GM04504 (cell line): ENCODE data around the gene MUC4.
"Not testable (repeated sequence)": the region's sequence is repeated elsewhere in the genome, so short reads cannot be mapped to it uniquely, and the experiment has no call there.

ENCODE experiments used
- DNase-seq: peaks from one replicate; pipeline ENCODE4 v3.0.0-alpha.2; 2012; ENCODE audit warnings: low read depth

Gene MUC4

DNA sequence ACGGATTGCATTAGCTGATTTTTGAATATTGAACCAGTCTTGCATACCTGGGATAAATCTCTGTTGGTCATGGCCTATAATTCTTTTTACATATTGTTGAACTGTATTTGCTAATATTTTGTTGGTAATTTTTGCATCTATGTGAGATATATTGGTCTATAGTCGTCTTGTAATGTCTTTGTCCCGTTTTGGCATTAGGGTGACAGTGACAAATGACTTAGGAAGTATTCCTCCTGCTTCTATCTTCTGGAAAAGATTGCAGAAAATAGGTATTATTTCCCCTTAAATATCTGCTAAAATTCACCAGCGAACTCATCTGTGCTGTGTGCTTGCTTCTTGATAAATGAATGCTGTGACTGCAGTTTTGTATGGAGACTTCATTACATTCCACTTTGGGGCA, 67.3 kb downstream of the MUC4 start:
- DNase-seq: no peak

DNA sequence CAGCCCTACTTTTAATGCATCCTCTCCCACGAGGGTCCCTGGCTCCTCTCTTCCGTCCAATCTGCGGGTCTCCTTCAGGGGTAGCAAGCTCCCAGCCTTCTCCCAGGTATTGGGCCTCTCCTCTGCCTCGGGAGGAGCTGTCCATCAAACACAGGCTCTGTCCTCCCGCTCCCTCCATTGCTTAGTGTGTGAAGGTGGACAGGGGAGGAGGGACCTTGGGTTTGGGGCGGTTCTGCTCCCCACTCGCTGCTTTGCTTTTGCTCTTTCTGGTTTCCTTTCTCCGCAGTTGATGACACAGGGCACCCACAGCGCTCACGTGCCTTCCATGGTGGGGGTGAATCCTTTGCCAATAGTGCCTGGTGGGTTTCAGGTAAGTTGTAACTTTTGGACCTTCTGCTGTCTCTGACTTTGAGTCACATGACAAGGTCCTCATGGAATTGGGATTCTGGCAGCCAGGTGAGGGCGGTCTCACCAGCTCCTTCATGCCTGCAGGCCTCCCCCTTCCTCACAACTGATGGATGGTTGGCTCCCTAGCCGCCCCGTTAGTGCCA, 72.1 kb downstream of the MUC4 start:
- DNase-seq: no peak

DNA sequence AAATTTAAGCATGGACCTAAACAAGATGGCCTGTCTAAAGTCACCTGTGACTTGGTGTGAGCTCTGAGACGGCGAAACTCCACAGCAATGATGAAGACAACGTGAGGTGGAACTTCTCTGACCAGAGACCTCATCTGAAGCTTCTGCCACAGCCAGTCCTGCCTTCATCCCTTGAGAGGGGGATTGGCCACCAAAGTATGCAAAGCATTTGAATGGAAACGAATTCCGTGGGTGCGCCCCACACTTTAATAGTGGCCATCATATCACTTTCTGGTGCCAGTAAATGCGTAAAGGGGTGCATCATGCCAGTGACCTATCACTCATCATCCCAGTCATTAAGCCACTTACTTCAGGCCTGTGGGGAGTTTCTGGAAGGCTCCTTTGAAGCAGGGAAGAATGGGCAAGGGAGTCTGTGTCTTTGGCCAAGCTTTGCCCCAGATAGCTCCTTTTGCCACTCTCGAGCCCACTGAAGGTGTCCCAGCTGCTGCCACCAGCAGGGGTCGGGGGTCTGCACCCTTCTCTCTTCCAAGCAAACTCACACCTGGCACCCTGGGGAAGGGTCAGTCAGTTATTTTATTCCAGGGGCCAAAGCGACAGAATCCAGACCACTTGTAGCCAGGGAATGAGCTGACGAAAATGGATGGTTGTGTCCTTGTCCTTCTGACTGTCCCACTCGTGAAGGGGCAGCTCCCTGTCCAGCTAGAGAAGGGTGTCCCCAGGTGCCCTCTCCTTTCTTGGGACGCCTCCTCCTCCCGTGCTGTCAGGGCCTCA, 73.3 kb downstream of the MUC4 start:
- DNase-seq: no peak

DNA sequence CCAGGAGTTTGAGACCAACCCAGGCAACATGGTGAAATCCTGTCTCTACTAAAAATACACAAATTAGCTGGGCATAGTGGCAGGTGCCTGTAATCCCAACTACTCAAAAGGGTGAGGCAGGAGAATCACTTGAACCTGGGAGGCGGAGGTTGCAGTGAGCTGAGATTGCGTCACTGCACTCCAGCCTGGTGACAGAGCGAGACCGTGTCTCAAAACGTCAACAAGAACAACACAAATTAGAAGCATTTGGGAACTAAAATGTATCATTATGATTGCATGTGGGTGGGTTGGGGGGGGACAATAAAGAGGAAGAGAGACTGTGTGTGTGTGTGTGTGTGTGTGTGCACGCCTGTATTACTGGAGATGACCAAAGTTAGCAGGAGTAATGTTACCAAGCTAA, 73.9 kb downstream of the MUC4 start:
- not testable (repeated sequence) for DNase-seq

DNA sequence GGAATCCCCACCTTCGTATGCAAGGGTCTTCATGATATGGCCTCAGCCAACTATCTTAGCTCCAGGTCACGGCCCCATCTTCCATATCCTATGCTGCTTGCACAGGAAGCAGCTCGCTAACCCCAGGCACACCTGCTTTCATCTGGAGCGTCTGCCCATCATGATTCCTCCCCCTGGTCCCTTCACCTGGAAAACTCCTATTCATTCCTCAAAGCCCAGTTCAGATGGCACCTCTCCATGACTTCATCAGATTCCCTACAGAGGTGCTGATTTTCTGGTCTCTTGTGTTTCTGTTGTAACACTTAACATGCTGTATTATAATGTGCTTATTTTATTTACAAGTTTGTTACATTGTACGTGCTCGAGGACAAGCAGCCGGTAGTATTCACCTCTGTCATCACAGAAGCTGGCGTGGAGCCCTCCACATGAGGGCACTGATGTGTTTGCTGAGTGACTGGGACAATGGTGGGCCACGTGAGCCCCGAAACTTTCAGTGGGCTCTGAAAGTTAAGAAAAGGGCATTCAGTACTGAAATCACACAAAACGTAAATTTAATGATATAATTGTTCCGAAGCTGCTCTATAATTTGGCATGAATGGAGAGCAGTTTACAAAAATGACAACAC, 74.8 kb downstream of the MUC4 start:
- no peak for DNase-seq

DNA sequence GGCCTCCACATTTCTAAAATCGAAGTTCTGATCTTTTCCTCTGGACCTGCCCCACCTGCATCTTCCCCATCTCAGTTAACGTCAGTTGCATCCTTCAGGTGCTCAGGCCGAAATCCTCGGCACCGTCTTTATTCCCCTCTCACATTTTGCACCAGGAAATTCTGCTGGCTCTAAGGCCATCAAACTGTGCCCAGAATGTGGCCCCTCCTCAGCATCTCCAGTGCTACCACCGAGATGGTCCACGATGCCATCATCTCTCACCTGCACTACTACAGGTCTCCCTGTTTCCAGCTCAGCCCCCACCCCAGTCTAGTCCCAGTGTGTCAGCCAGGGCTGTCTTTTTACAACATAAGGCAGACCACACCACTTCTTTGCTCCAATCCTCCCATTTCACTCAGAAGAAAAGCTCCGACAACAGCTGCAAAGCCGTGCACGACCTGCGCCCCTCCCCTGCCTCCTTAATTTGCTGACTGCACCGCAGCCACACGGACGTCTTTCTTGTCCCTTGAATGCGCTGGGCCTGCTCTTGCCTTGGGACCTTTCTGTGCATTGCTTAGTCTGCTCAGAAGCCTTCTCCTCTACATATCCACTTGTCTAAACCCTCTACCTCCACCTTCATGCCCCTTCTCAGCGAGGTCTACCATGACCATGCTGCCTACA, 76.6 kb downstream of the MUC4 start:
- no peak for DNase-seq

DNA sequence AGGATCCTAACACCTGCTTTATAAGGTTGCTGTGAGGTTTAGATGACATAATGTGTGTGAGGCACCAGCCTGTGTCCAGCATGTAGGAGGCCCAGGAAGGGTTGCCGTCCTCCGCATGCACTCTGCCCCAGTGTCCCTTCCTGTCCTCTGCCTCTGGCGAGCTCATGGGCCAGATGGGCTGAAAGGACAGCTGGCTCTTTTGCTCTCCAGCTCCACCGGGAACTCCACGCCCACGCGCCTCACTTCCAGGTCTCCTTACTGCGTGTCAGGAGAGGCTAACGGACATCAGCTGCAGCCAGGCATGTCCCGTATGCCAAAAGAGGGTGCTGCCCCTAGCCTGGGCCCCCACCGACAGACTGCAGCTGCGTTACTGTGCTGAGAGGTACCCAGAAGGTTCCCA, 78.8 kb downstream of the MUC4 start:
- DNase-seq: no peak

DNA sequence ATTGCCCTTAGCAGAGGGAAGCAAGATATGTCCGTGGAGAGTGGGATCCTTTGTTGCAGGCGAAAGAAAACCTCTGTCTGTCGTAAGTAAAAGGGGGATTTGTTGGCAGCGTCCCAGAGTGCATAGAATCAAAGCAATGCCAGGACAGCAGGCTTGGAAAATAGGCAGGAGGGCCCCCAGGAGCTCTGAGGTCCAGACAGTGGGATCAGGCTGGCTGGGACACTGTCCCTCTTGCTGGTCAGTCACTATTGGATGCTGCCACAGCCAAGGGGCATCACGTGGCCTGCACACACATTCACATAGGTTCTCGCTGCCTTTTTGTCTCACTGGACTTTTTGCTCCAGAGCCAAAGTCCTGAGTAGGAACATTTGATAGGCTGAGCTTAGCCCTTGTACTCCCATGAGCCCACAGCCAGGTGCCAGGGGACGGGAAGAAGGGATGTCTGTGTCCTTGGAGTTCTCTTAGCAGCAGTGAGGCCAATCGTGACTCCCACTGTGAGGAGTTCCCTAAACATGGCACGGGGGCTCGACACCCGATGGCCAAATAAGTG, 80.3 kb downstream of the MUC4 start:
- DNase-seq: no peak

DNA sequence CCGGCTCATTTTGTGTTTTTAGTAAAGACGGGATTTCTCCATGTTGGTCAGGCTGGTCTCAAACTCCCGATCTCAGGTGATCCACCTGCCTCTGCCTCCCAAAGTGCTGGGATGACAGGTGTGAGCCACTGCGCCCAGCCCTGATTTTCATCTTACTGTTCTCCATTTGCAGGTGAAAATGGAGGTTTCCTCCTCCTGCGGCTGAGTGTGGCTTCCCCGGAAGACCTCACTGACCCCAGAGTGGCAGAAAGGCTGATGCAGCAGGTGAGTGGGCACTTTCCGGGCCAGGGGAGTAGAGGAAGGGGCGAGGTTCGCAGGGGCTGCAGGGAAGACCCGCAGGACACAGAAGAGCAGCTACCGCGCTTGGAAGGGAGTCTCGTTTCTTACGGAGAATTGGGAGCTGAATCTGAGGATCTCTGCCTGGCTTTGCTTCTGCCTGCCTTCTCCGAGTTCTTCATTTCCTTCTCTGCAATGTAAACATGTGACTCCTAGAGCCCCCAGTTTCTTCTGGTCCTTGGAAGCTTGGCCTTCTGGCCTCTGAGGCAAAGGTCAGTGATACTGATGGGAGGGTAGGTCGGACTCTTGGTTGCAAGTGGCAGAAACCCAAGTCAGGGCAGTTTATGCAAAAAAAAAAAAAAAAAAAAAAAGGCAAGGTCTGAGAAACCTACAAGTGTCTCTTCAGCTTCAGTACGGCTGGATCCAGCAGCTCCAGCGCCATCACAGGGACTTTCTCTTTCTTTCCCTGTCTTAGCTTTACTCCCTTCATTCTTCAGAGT, 82.1 kb downstream of the MUC4 start:
- DNase-seq: no peak

DNA sequence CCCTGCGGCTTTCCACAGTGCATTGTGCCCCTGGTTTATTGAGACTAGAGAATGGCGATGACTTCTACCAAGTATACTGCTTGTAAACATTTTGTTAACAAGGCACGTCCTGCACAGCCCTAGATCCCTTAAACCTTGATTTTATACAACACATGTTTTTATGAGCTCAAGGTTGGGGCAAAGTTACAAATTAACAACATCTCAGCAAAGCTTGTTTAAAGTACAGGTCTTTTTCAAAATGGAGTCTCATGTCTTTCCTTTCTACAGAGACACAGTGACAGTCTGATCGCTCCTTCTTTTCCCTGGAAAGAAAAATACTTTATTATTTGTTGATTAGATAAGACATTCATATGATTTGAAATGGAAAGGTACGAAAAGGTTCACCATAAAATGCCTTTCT, 82.9 kb downstream of the MUC4 start:
- not testable (repeated sequence) for DNase-seq

DNA sequence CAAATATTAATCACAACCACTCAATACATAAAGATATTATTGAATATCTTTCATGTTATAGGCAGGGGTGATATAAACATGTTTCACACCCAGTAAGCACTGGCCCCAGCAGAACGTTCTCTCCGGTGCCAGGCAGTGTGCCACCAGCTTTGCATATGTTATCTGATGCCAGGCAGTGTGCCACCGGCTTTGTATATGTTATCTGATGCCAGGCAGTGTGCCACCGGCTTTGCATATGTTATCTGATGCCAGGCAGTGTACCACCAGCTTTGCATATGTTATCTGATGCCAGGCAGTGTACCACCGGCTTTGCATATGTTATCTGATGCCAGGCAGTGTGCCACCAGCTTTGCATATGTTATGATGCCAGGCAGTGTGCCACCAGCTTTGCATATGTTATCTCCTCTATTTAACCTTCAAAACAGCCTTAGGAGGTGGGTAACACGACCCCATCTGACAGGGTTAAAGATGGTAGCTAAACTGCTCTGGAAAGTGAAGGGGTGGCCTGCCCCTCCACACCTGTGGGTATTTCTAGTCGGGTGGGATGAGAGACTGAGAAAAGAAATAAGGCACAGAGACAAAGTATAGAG, 84.0 kb downstream of the MUC4 start:
- DNase-seq: no peak

DNA sequence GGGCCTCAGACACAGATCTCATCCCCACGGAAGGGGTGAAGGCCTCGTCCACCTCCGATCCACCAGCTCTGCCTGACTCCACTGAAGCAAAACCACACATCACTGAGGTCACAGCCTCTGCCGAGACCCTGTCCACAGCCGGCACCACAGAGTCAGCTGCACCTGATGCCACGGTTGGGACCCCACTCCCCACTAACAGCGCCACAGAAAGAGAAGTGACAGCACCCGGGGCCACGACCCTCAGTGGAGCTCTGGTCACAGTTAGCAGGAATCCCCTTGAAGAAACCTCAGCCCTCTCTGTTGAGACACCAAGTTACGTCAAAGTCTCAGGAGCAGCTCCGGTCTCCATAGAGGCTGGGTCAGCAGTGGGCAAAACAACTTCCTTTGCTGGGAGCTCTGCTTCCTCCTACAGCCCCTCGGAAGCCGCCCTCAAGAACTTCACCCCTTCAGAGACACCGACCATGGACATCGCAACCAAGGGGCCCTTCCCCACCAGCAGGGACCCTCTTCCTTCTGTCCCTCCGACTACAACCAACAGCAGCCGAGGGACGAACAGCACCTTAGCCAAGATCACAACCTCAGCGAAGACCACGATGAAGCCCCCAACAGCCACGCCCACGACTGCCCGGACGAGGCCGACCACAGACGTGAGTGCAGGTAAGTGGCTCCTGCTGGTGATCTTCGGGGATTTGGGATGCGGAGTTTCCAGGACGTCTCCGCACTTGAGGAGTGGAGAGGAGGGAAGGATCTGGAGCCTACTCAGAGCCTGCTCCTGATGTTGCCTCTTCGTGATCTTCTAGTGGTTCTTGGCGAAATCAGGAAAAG, 85.6 kb downstream of the MUC4 start:
- DNase-seq: not testable (repeated sequence)

DNA sequence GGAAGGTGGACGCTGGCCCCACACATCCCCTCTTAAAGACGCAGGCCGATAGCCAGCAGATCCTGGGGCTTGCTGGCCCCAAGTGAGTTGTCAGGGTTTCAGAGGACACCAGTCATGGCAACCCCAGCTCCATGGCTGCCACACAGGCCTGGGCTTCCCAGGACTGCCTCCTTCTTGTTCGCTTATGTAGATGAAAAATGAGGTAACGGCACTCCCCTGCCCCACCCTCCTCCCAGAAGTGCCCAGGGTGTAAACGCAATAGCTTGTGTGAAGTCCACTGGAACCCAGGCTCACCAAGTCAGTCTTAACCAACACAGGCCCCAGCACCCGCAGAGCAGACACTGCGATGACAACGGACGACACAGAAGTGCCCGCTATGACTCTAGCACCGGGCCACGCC, 87.4 kb downstream of the MUC4 start:
- not testable (repeated sequence) for DNase-seq

DNA sequence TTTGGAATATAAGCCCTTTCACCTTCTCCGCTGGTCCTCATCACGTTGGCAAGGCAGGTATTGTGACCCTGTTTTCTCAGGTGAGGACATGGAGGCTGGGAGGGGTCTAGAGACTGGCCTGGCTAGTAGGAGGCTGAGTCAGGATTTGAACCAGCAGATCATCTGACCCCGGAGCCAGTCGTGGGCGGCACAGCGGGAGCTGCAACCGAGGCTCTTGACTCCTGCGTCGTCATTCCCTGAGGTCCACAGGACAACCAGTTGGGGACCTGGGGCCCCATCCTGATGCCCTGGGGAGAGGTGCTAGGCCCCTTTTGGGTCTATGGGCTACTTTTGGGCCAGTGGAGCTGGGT, 88.8 kb downstream of the MUC4 start:
- not testable (repeated sequence) for DNase-seq

DNA sequence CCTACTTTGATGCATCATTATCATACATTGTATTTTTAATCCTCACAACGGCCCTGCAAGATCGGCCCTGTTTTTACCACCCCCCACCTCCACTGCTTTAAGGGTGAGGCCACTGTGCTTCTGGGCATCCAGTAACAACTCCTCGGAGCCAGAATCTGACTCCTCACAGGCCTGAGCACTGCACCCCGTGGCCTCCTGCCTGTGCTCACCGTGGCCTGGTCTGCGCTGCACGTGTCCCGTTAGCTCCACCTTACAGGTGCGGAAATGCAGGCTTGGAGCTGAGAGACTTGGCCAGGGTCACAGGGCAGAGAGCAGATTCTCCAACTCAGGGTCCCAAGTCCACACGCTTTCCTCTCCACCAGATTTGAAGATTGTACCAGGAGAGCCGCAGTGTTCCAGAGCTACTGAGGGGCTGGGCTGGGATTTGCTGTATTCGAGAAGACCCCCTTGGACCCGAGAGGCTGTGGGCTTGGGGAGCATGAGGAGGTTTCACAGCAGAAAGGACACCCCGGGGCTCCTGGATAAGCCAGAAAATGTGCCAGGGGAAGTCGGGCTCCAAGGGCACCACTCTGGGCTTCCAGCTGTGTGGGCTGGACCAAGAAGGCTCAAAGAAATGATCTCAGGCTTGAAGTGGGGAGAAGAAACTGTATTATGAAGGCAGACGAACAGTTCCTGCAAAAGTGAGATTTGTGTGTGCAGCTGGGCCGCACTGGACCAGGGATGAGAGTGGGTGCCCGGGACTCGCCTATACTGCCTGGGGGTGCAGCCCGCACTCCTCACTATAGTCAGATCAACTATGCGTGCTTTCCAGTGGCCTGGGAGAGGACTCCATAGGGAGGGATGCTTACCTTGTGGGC, 89.4 kb downstream of the MUC4 start:
- not testable (repeated sequence) for DNase-seq

DNA sequence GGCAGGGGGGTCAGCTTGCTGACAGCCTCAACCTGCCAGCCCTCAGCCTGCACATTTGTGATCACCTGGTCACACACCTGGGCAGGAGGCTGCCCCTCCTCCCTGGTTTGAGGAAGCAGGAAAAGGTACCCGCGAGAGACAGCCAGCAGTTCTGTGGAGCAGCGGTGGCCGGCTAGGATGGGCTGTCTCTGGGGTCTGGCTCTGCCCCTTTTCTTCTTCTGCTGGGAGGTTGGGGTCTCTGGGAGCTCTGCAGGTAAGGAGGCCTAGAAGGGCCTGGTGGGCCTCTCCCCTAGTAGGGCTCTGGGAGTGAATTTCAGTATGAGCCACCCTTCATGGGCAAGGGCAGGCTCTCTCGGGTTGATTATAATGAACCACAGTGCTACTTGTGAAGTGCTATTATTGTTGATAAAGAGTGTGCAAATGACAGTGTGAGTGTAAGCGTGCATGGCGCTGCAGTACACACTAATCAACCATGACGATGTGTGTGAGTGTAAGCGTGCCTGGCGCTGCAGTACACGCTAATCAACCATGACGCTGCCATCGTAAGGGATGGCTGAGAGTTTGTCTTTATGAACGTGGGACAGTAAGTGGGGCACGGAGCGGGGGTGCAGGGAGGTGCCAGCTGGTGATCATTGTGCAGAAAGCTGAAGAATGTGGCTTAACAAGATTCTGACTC, 90.8 kb downstream of the MUC4 start, which contains the start of gene MUC20:
Gene MUC20 (plus strand): TSS at position 148 of the 676 bp plus-strand sequence. CDS start 30 bp downstream, at position 178.
- not testable (repeated sequence) for DNase-seq

DNA sequence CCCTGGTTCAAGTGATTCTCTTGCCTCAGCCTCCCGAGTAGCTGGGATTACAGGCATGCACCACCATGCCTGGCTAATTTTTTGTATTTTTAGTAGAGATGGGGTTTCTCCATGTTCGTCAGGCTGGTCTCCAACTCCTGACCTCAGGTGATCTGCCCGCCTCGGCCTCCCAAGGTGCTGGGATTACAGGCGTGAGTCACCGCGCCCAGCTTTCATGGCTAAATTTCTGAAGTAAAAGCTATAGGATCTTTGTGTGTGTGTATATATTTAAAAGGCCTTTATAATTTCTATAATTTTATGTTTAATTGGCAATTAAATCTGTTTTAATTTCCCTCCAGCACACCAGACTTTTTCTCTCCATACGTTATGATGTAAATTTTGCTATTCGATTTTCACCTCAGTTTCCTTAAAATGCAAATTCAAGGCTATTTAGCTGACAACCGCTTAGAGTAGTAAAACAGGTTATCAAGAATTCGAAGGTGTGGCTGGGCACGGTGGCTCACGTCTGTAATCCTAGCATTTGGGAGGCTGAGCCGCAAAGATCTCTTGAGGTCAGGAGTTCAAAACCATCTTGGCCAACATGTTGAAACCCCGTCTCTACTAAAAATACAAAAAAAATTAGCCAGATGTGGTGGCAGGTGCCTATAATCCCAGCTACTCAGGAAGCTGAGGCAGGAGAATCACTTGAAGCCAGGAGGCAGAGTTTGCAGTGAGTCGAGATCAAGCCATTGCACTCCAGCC, 92.0 kb downstream of the MUC4 start:
- not testable (repeated sequence) for DNase-seq

DNA sequence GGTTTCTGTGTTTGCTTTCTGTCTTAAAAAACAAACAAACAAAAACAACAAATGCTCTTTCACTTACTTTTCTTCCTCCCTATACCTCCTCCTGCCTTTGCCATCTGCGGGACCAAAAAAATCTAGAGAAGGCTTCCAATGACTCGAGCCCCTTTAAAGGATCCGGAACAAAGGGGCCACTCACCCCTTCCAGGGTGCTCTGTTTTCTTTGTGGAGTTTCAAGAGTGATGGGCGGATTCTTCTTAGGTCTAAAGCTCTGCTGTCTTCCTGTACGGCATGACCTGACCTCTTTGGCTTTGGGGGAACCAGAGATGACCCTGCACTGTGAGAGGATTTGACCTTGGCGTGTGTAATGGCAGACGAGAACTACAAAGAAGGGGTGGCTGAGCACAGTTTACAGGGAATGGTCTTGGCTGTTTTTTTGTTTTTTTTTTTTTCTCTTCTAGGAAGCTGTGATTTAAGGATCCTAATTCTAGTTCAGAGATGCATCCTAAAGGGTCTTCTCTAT, 93.2 kb downstream of the MUC4 start:
- no peak for DNase-seq
